ENCODE data around the gene TCFL5.

The TCFL5 gene

GRCh38 chr20:62885046-62885895 lies 23.6 kb upstream of the TCFL5 start:
- Histone ChIP-seq H2AFZ (ENCODE audit: low read depth, low read length, severe bottlenecking) (no peak overlapping the region), H3K4me3 (ENCODE audit: insufficient read depth, low read length, poor library complexity, severe bottlenecking) (no peak overlapping the region), H3K27ac (ENCODE audit: low read depth, low read length) (no peak overlapping the region), H3K9me3 (ENCODE audit: insufficient read depth, low read length) (no peaks in the 10 kb centered on the region), H3F3A (ENCODE audit: insufficient read depth) (no peaks in the 10 kb centered on the region), H4K20me1 (ENCODE audit: low read depth, low read length) (no peaks in the 10 kb centered on the region), H3K79me2 (ENCODE audit: insufficient read depth, low read length) (no peaks in the 10 kb centered on the region), H3K36me3 (ENCODE audit: low read length) (peaks cover 8% of the 10 kb centered on the region; the same call in 1 of the 2 replicates), H3K9me2 (replicated peaks; ENCODE audit: insufficient read depth, low read length) (no peaks in the 10 kb centered on the region), H3K27me3 (ENCODE audit: low read length) (no peaks in the 10 kb centered on the region), H3K9ac (ENCODE audit: low read length) (no peak overlapping the region), H3K4me2 (ENCODE audit: low read depth, low read length, poor library complexity, severe bottlenecking) (no peak overlapping the region)
- TF ChIP-seq CTCF (IDR thresholded peaks at IDR 0.05; ENCODE audit: insufficient read depth, low read length, poor library complexity, severe bottlenecking), result no peak
- no peak for TF ChIP-seq EZH2phosphoT487 (conservative IDR thresholded peaks at IDR 0.05; ENCODE audit: low read length)

- peaks cover 1% of the 10 kb centered on the region; the same call in 1 of the 2 replicates for H3K36me3 ChIP-seq (ENCODE audit: low read length)
- no peak overlapping the region for H2AFZ ChIP-seq (ENCODE audit: low read depth, low read length, severe bottlenecking)
- no peaks in the 10 kb centered on the region for H3K27me3 ChIP-seq (ENCODE audit: low read length)
- no peaks in the 10 kb centered on the region for H3F3A ChIP-seq (ENCODE audit: insufficient read depth)
- H3K4me3 ChIP-seq (ENCODE audit: insufficient read depth, low read length, poor library complexity, severe bottlenecking), result no peak overlapping the region
- no peak overlapping the region for H3K9ac ChIP-seq (ENCODE audit: low read length)
- no peak overlapping the region for H3K4me2 ChIP-seq (ENCODE audit: low read depth, low read length, poor library complexity, severe bottlenecking)
- no peaks in the 10 kb centered on the region for H3K79me2 ChIP-seq (ENCODE audit: insufficient read depth, low read length)
- H3K27ac ChIP-seq (ENCODE audit: low read depth, low read length), result no peak overlapping the region
- H3K9me2 ChIP-seq (replicated peaks; ENCODE audit: insufficient read depth, low read length), result no peaks in the 10 kb centered on the region
- no peaks in the 10 kb centered on the region for H3K9me3 ChIP-seq (ENCODE audit: insufficient read depth, low read length)
- TF ChIP-seq CTCF (IDR thresholded peaks at IDR 0.05; ENCODE audit: insufficient read depth, low read length, poor library complexity, severe bottlenecking), result no peak
- no peak for TF ChIP-seq EZH2phosphoT487 (conservative IDR thresholded peaks at IDR 0.05; ENCODE audit: low read length)
- no peaks in the 10 kb centered on the region for H4K20me1 ChIP-seq (ENCODE audit: low read depth, low read length)
Measured at GRCh38 chr20:62884556-62884955, 22.9 kb upstream of the TCFL5 start.

- no peak overlapping the region for H3K27ac ChIP-seq (ENCODE audit: low read depth, low read length)
- no peaks in the 10 kb centered on the region for H3K79me2 ChIP-seq (ENCODE audit: insufficient read depth, low read length)
- no peak overlapping the region for H3K9ac ChIP-seq (ENCODE audit: low read length)
- H3K4me3 ChIP-seq (ENCODE audit: insufficient read depth, low read length, poor library complexity, severe bottlenecking), result no peak overlapping the region
- no peaks in the 10 kb centered on the region for H4K20me1 ChIP-seq (ENCODE audit: low read depth, low read length)
- H3K9me2 ChIP-seq (replicated peaks; ENCODE audit: insufficient read depth, low read length), result no peaks in the 10 kb centered on the region
- no peak for TF ChIP-seq EZH2phosphoT487 (conservative IDR thresholded peaks at IDR 0.05; ENCODE audit: low read length)
- TF ChIP-seq CTCF (IDR thresholded peaks at IDR 0.05; ENCODE audit: insufficient read depth, low read length, poor library complexity, severe bottlenecking), result no peak
- peaks cover 14% of the 10 kb centered on the region for H3F3A ChIP-seq (ENCODE audit: insufficient read depth)
- H3K36me3 ChIP-seq (ENCODE audit: low read length), result no peaks in the 10 kb centered on the region
- H2AFZ ChIP-seq (ENCODE audit: low read depth, low read length, severe bottlenecking), result no peak overlapping the region
- no peak overlapping the region for H3K4me2 ChIP-seq (ENCODE audit: low read depth, low read length, poor library complexity, severe bottlenecking)
- H3K27me3 ChIP-seq (ENCODE audit: low read length), result no peaks in the 10 kb centered on the region
- H3K9me3 ChIP-seq (ENCODE audit: insufficient read depth, low read length), result no peaks in the 10 kb centered on the region
Measured at GRCh38 chr20:62882426-62882825, 20.8 kb upstream of the TCFL5 start.

All from SU-DHL-6 (cell line).